Chondrocyte (in vitro differentiated cells): Measurements from ENCODE around the gene AFG1L. TPM values are rescaled to one million over a fixed set of nuclear protein-coding genes. Genes with fewer than 3 reads are reported as not detected.

Experiments used
- DNase-seq: peaks from one replicate; pipeline ENCODE4 v3.0.0; 2021; ENCODE audit warnings: mixed read lengths, low spot score
- H3K27ac Mint-ChIP-seq: one replicate; pipeline ENCODE4 v1.8.0; 2021; ENCODE audit warnings: mild to moderate bottlenecking, moderate library complexity, mixed read lengths; ENCODE audit not compliant: unreplicated experiment
- H3K27me3 Mint-ChIP-seq: 2 replicates; pipeline ENCODE4 v1.8.0; 2021; ENCODE audit warnings: low read depth, mixed read lengths
- H3K36me3 Mint-ChIP-seq: 2 replicates; pipeline ENCODE4 v1.8.0; 2021; ENCODE audit warnings: low read depth, mixed read lengths
- H3K4me1 Mint-ChIP-seq: 2 replicates; pipeline ENCODE4 v1.8.0; 2021; ENCODE audit warnings: low read depth, mild to moderate bottlenecking, mixed read lengths
- H3K4me3 Mint-ChIP-seq: one replicate; pipeline ENCODE4 v1.8.0; 2021; ENCODE audit warnings: mild to moderate bottlenecking, moderate library complexity, mixed read lengths; ENCODE audit not compliant: unreplicated experiment
- H3K9me3 Mint-ChIP-seq: 2 replicates; pipeline ENCODE4 v1.8.0; 2021; ENCODE audit warnings: low read depth, mixed read lengths
- total RNA-seq: library from RNA; stranded (reverse); gene quantifications from 3 replicates; pipeline ENCODE4 v1.2.1, GENCODE V29; 2021
- TF ChIP-seq, protein P1 (sequence below): fragments of 200-600 bp; sonication (generic); IDR thresholded peaks from 2 replicates; pipeline ENCODE4 v1.5.0; 2021; ENCODE audit warnings: antibody characterized with exemption, mild to moderate bottlenecking, moderate library complexity

Gene AFG1L
- total RNA-seq, 1 donor from 2014 or later = 5.9 TPM

GRCh38 chr6:108561742-108562502 is 267.1 kb downstream of the AFG1L start:
- peaks cover 52% of the 10 kb centered on the region for H3K4me1 Mint-ChIP-seq
- no peak for DNase-seq
- H3K4me3 Mint-ChIP-seq = peak overlapping the region; percentile 98
- no peaks in the 10 kb centered on the region for H3K27me3 Mint-ChIP-seq
- H3K9me3 Mint-ChIP-seq = no peaks in the 10 kb centered on the region
- peaks cover 1% of the 10 kb centered on the region for H3K36me3 Mint-ChIP-seq
- TF ChIP-seq, protein P1, sequence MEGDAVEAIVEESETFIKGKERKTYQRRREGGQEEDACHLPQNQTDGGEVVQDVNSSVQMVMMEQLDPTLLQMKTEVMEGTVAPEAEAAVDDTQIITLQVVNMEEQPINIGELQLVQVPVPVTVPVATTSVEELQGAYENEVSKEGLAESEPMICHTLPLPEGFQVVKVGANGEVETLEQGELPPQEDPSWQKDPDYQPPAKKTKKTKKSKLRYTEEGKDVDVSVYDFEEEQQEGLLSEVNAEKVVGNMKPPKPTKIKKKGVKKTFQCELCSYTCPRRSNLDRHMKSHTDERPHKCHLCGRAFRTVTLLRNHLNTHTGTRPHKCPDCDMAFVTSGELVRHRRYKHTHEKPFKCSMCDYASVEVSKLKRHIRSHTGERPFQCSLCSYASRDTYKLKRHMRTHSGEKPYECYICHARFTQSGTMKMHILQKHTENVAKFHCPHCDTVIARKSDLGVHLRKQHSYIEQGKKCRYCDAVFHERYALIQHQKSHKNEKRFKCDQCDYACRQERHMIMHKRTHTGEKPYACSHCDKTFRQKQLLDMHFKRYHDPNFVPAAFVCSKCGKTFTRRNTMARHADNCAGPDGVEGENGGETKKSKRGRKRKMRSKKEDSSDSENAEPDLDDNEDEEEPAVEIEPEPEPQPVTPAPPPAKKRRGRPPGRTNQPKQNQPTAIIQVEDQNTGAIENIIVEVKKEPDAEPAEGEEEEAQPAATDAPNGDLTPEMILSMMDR = no peak
- H3K27ac Mint-ChIP-seq = peak overlapping the region; percentile 98

GRCh38 chr6:108562503-108562993 is 267.7 kb downstream of the AFG1L start:
- Mint-ChIP-seq H3K4me3 (peak overlapping the region; percentile 98), H3K27me3 (no peaks in the 10 kb centered on the region), H3K4me1 (peaks cover 51% of the 10 kb centered on the region), H3K9me3 (no peaks in the 10 kb centered on the region), H3K27ac (peak overlapping the region; percentile 98), H3K36me3 (peaks cover 1% of the 10 kb centered on the region)
- no peak for DNase-seq
- TF ChIP-seq, protein P1 = peak; percentile 20

- peak overlapping the region; percentile 98 for H3K4me3 Mint-ChIP-seq
- H3K27ac Mint-ChIP-seq = peak overlapping the region; percentile 98
- peaks cover 54% of the 10 kb centered on the region for H3K4me1 Mint-ChIP-seq
- H3K27me3 Mint-ChIP-seq = no peaks in the 10 kb centered on the region
- no peak for DNase-seq
- H3K9me3 Mint-ChIP-seq = no peaks in the 10 kb centered on the region
- TF ChIP-seq, protein P1 = no peak
- peaks cover 3% of the 10 kb centered on the region for H3K36me3 Mint-ChIP-seq
Measured at GRCh38 chr6:108563292-108563691, 268.4 kb downstream of the AFG1L start.

GRCh38 chr6:108564178-108564577 is 269.3 kb downstream of the AFG1L start:
- H3K27me3 Mint-ChIP-seq = no peaks in the 10 kb centered on the region
- H3K4me3 Mint-ChIP-seq = peak overlapping the region; percentile 43
- no peaks in the 10 kb centered on the region for H3K9me3 Mint-ChIP-seq
- TF ChIP-seq, protein P1 = no peak
- peaks cover 5% of the 10 kb centered on the region for H3K36me3 Mint-ChIP-seq
- peak overlapping the region; percentile 92 for H3K27ac Mint-ChIP-seq
- no peak for DNase-seq
- peaks cover 55% of the 10 kb centered on the region for H3K4me1 Mint-ChIP-seq

- H3K36me3 Mint-ChIP-seq = peaks cover 8% of the 10 kb centered on the region
- DNase-seq = no peak
- peaks cover 56% of the 10 kb centered on the region for H3K4me1 Mint-ChIP-seq
- H3K9me3 Mint-ChIP-seq = no peaks in the 10 kb centered on the region
- no peaks in the 10 kb centered on the region for H3K27me3 Mint-ChIP-seq
- H3K27ac Mint-ChIP-seq = peak overlapping the region; percentile 92
- TF ChIP-seq, protein P1 = no peak
- H3K4me3 Mint-ChIP-seq = no peak overlapping the region
Measured at GRCh38 chr6:108565091-108565766, 270.4 kb downstream of the AFG1L start.
